ENCODE data around the gene CDS2. TPM values are rescaled to one million over a fixed set of nuclear protein-coding genes. Genes with fewer than 3 reads are reported as not detected.

CDS2 gene
- total RNA-seq, 3 donors from 2014 or later (not counting 1 experiment from before 2014, with no cell fraction given) = 45.6 to 54.7 (median 53.8) TPM

DNA sequence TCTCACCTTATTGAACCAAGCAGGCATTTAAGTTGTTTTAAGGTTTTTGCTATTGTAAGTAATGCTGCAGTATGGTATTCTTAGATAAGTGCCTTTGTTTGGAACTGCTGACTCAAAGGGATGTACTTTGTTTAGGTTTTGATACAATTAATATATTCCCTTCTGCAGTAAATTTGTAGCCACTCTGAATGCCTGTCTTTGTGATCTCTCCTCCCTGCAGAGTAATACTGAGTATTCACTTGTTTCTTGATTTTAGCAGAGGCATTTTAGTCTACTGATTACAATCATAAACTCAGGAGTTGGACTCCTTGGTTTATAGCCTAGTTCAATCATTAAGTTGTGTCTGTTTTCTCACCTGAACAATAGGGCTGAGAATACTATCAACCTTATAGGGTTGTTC, 13.4 kb downstream of the CDS2 start:
- TF ChIP-seq, protein P1, sequence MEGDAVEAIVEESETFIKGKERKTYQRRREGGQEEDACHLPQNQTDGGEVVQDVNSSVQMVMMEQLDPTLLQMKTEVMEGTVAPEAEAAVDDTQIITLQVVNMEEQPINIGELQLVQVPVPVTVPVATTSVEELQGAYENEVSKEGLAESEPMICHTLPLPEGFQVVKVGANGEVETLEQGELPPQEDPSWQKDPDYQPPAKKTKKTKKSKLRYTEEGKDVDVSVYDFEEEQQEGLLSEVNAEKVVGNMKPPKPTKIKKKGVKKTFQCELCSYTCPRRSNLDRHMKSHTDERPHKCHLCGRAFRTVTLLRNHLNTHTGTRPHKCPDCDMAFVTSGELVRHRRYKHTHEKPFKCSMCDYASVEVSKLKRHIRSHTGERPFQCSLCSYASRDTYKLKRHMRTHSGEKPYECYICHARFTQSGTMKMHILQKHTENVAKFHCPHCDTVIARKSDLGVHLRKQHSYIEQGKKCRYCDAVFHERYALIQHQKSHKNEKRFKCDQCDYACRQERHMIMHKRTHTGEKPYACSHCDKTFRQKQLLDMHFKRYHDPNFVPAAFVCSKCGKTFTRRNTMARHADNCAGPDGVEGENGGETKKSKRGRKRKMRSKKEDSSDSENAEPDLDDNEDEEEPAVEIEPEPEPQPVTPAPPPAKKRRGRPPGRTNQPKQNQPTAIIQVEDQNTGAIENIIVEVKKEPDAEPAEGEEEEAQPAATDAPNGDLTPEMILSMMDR (IDR thresholded peaks at IDR 0.05) = no peak
- Mint-ChIP-seq H3K36me3 (no peaks in the 10 kb centered on the region), H3K9me3 (no peaks in the 10 kb centered on the region), H3K4me3 (no peak overlapping the region), H3K27me3 (ENCODE audit: low read depth in 2 of 2) (no peaks in the 10 kb centered on the region), H3K4me1 (peaks cover 43 to 44% of the 10 kb centered on the region in 2 donors), H3K27ac (no peak overlapping the region)
- Histone ChIP-seq H3K27ac (ENCODE audit: low read length) (no peak overlapping the region), H3K9me3 (ENCODE audit: control insufficient read depth, insufficient read depth, low read length) (no peaks in the 10 kb centered on the region), H3K36me3 (ENCODE audit: control insufficient read depth, insufficient read depth, low read length) (peaks cover 3% of the 10 kb centered on the region), H3K4me3 (ENCODE audit: low read length) (no peak overlapping the region), H3K4me1 (ENCODE audit: control insufficient read depth, insufficient read depth, low read length) (no peaks in the 10 kb centered on the region), H3K27me3 (ENCODE audit: control insufficient read depth, insufficient read depth, low read length) (no peaks in the 10 kb centered on the region)
- DNase-seq = no peak
- ATAC-seq = no peak
- intact Hi-C loops (cut with micrococcal nuclease) = no loop called here

DNA sequence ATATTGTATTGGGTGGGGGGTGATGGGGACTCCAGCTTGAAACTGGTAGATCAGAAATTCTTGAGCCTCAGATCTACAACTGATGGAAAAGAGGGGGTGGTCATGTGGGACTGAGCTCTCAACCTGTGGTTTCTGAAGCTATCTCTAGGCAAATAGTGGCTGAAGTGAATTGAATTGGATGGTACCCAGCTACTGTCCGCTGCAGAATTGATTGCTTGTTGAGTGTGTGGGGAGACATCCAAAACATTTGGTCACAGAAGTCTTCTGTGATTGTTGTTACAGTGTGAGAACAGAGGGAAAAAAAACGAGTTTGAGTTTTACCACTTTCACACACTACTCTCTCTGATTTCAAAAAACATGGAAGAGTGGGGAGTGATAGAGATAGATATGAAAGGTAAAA, 14.8 kb downstream of the CDS2 start:
- no peaks in the 10 kb centered on the region for H3K27me3 Mint-ChIP-seq (ENCODE audit: low read depth in 2 of 2)
- Histone ChIP-seq H3K27ac (ENCODE audit: low read length) (no peak overlapping the region), H3K4me3 (ENCODE audit: low read length) (no peak overlapping the region), H3K9me3 (ENCODE audit: control insufficient read depth, insufficient read depth, low read length) (no peaks in the 10 kb centered on the region), H3K36me3 (ENCODE audit: control insufficient read depth, insufficient read depth, low read length) (peaks cover 3% of the 10 kb centered on the region), H3K4me1 (ENCODE audit: control insufficient read depth, insufficient read depth, low read length) (no peaks in the 10 kb centered on the region), H3K27me3 (ENCODE audit: control insufficient read depth, insufficient read depth, low read length) (no peaks in the 10 kb centered on the region)
- peaks cover 46 to 47% of the 10 kb centered on the region in 2 donors for H3K4me1 Mint-ChIP-seq
- TF ChIP-seq, protein P1 (IDR thresholded peaks at IDR 0.05) = no peak
- DNase-seq = no peak
- no peak for ATAC-seq
- H3K9me3 Mint-ChIP-seq = no peaks in the 10 kb centered on the region
- no peaks in the 10 kb centered on the region for H3K36me3 Mint-ChIP-seq
- intact Hi-C loops (cut with micrococcal nuclease) = no loop called here
- no peak overlapping the region for H3K27ac Mint-ChIP-seq
- no peak overlapping the region for H3K4me3 Mint-ChIP-seq
- WGBS (ENCODE audit: insufficient coverage) = 100% methylated on average over 1 of the region's 2 CpGs

DNA sequence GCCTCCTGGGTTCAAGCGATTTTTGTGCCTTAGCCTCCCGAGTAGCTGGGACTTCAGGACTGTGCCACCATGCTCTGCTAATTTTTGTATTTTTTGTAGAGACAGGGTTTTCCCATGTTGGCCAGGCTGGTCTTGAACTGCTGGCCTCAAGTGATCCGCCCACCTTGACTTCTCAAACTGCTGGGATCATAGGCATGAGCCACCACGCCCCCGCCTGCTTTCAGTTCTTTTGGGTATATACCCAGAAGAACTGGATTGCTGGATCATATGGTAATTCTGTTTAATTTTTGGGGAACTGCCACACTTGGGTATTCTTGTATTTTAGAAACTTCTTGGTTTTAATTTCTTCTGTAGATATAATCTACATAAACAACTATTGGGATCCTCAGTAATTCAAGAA, 17.0 kb downstream of the CDS2 start:
- Histone ChIP-seq H3K27me3 (ENCODE audit: control insufficient read depth, insufficient read depth, low read length) (no peaks in the 10 kb centered on the region), H3K4me1 (ENCODE audit: control insufficient read depth, insufficient read depth, low read length) (peaks cover 6% of the 10 kb centered on the region), H3K27ac (ENCODE audit: low read length) (no peak overlapping the region), H3K9me3 (ENCODE audit: control insufficient read depth, insufficient read depth, low read length) (no peaks in the 10 kb centered on the region), H3K36me3 (ENCODE audit: control insufficient read depth, insufficient read depth, low read length) (peaks cover 3% of the 10 kb centered on the region), H3K4me3 (ENCODE audit: low read length) (no peak overlapping the region)
- DNase-seq (no peak), ATAC-seq (no peak)
- Mint-ChIP-seq H3K27ac (no peak overlapping the region), H3K9me3 (no peaks in the 10 kb centered on the region), H3K27me3 (ENCODE audit: low read depth in 2 of 2) (no peaks in the 10 kb centered on the region), H3K4me1 (peaks cover 63 to 67% of the 10 kb centered on the region in 2 donors), H3K36me3 (no peaks in the 10 kb centered on the region), H3K4me3 (no peak overlapping the region)
- intact Hi-C loops (cut with micrococcal nuclease) = no loop called here
- TF ChIP-seq, protein P1 (IDR thresholded peaks at IDR 0.05) = no peak
- WGBS (ENCODE audit: insufficient coverage) = 96% methylated on average over 5 of the region's 5 CpGs

DNA sequence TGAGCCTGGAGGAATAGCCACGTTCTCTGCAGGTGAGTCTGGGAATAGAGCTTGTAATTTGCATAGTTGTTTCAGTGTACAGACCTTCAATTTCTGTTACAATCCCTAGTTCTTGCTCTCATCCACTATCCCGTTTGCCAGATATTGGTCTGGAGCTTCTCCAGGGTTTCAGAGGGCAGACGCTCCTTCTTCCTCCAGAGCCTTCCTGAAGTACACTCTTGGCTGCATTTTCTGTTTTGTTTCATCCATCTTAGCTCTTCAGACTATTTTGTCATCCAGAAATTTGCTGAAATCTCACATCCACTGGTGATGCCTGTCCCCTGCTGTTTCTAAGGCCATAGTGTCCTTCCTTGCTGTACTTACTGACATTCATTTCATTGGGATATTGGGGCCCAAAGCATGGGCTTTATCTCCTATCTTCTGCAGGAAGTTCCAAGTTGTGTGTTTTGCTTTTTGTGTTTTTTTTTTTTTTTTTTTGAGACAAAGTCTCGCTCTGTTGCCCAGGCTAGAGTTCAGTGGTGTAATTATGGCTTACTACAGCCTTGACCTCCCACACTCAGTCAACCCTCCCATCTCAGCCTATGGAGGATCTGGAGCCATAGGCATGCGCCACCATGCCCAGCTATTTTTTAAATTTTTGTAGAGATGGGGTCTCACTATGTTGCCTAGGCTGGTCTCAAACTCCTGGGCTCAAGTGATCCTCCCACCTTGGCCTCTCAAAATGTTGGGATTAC, 18.7 kb downstream of the CDS2 start:
- Mint-ChIP-seq H3K27ac (peak overlapping the region in 1 of 2 donors; percentile 25), H3K36me3 (no peaks in the 10 kb centered on the region), H3K27me3 (ENCODE audit: low read depth in 2 of 2) (no peaks in the 10 kb centered on the region), H3K4me1 (peaks cover 66 to 69% of the 10 kb centered on the region in 2 donors), H3K9me3 (no peaks in the 10 kb centered on the region), H3K4me3 (no peak overlapping the region)
- intact Hi-C loops (cut with micrococcal nuclease) = no loop called here
- WGBS (ENCODE audit: insufficient coverage) = 79% methylated on average over 3 of the region's 5 CpGs
- H3K9me3 ChIP-seq (ENCODE audit: control insufficient read depth, insufficient read depth, low read length) = no peaks in the 10 kb centered on the region
- H3K4me3 ChIP-seq (ENCODE audit: low read length) = no peak overlapping the region
- H3K27me3 ChIP-seq (ENCODE audit: control insufficient read depth, insufficient read depth, low read length) = no peaks in the 10 kb centered on the region
- H3K4me1 ChIP-seq (ENCODE audit: control insufficient read depth, insufficient read depth, low read length) = peaks cover 6% of the 10 kb centered on the region
- H3K27ac ChIP-seq (ENCODE audit: low read length) = no peak overlapping the region
- DNase-seq (no peak), ATAC-seq (no peak)
- TF ChIP-seq, protein P1 (IDR thresholded peaks at IDR 0.05) = no peak
- peaks cover 3% of the 10 kb centered on the region for H3K36me3 ChIP-seq (ENCODE audit: control insufficient read depth, insufficient read depth, low read length)
